Fibroblast of pulmonary artery (primary cell): ENCODE measurements around the gene PTPRQ.
"Not testable (repeated sequence)": the region's sequence is repeated elsewhere in the genome, so short reads cannot be mapped to it uniquely, and the experiment has no call there.

Source experiments
- DNase-seq: peaks from one replicate; pipeline ENCODE4 v3.0.0-alpha.2; 2010; ENCODE audit warnings: low read depth
- H3K4me3 ChIP-seq: replicated peaks from 2 replicates; pipeline ENCODE4 v1.5.1; 2011; ENCODE audit warnings: low read depth, mild to moderate bottlenecking, control low read depth, low read length, moderate library complexity
- TF ChIP-seq, protein P1 (sequence below): IDR thresholded peaks from 2 replicates; pipeline ENCODE4 v1.5.1; 2011; ENCODE audit warnings: mild to moderate bottlenecking, control low read depth, low read length, inconsistent platforms; ENCODE audit errors: missing control alignments

The PTPRQ gene

DNA sequence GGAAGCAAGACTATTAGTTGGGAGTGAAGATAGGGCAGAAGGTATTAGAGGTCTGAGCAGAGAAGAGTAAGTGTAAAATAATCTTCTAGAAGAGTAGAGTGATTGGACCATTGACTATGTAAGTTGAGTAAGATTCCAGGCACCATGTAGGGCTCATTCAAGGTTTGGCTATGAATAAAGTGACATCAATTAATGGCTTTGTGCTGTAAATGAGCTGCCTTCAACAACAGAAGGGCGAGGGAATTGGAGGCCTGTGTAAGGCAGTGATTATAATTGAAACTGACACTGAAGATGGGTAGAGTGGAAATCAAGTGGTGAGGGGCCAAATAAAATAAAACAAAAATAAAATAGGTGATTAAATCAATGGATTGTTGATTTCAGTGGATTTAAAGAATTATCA is 26.4 kb downstream of the PTPRQ start:
- TF ChIP-seq, protein P1, sequence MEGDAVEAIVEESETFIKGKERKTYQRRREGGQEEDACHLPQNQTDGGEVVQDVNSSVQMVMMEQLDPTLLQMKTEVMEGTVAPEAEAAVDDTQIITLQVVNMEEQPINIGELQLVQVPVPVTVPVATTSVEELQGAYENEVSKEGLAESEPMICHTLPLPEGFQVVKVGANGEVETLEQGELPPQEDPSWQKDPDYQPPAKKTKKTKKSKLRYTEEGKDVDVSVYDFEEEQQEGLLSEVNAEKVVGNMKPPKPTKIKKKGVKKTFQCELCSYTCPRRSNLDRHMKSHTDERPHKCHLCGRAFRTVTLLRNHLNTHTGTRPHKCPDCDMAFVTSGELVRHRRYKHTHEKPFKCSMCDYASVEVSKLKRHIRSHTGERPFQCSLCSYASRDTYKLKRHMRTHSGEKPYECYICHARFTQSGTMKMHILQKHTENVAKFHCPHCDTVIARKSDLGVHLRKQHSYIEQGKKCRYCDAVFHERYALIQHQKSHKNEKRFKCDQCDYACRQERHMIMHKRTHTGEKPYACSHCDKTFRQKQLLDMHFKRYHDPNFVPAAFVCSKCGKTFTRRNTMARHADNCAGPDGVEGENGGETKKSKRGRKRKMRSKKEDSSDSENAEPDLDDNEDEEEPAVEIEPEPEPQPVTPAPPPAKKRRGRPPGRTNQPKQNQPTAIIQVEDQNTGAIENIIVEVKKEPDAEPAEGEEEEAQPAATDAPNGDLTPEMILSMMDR, result no peak
- no peak for DNase-seq
- H3K4me3 ChIP-seq, result no peak overlapping the region

DNA sequence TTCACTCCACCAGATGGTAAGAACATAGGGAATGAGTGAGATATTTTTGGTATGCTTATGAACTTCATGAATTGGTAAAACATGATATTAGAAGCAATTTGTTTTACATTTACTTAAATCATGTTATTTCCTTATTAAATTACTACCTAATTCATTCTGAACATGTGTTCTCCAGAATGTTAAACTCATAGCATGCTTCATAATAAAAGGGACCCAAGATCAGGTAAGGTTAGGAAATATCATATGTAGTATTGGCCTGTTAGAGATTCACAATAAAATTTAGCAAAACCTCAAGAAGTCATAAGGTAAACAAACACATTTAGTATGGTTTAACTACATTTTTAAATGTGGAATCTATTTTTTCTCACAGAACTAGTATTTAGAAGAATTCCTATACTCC is 28.2 kb downstream of the PTPRQ start:
- TF ChIP-seq, protein P1, result no peak
- DNase-seq, result no peak
- H3K4me3 ChIP-seq, result no peak overlapping the region

DNA sequence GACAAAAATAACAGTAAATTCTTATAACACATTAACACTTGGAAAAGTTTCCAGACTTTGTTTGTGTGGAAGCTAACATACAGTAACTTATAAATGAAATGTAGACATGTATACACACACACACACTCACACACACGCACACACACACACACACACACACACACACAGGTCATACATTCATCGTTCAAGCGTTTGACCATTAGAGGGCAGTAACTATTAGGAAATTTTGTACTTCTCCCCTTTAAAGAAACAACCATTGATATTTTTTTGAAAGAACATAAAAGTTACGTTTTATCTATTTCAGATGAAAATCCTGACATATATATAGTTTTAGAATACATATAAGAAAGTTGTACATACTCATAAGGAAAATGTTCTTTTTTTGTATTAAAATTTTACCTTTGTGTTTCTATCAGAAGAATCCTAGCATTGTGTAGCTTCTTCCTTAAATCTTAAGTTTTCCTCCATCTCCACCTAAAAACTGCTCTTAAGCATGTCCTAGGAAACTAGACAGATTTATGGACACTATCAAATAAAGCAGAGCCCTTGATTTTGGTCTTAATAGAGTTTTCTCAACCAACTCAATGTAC is 29.0 kb downstream of the PTPRQ start:
- no peak overlapping the region for H3K4me3 ChIP-seq
- TF ChIP-seq, protein P1, result peak; percentile 61
- peak; percentile 83 for DNase-seq

DNA sequence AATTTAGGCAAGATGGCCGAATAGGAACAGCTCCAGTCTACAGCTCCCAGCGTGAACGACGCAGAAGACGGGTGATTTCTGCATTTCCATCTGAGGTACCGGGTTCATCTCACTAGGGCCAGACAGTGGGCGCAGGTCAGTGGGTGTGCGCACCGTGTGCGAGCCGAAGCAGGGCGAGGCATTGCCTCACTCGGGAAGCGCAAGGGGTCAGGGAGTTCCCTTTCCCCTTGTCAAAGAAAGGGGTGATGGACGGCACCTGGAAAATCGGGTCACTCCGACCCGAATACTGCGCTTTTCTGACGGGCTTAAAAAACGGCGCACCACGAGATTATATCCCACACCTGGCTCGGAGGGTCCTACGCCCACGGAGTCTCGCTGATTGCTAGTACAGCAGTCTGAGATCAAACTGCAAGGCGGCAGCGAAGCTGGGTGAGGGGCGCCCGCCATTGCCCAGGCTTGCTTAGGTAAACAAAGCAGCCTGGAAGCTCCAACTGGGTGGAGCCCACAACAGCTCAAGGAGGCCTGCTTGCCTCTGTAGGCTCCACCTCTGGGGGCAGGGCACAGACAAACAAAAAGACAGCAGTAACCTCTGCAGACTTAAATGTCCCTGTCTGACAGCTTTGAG is 33.6 kb downstream of the PTPRQ start:
- not testable (repeated sequence) for H3K4me3 ChIP-seq

DNA sequence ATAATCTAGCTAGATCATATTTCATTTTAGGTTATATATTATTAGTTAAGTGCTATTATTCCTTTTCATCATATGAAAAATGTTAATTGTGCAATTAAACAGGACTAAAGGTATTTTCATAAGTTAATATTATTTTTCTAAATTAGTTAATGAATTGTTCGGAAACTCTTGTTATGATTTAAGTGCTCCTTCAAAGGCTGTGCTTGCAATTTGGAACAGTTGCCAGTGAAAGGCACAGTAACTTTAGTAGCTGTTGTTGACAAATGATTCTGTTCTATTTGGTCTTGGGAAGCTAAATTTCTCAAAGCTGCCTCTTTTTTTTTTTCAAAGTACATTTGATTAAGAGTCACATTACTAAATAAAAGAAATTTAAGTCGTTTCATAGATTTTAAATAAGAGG is 40.7 kb downstream of the PTPRQ start:
- no peak overlapping the region for H3K4me3 ChIP-seq
- TF ChIP-seq, protein P1, result no peak
- DNase-seq, result no peak

More for the DNA sequence above, 33.6 kb downstream of the PTPRQ start:
- DNase-seq, result not testable (repeated sequence)

DNA sequence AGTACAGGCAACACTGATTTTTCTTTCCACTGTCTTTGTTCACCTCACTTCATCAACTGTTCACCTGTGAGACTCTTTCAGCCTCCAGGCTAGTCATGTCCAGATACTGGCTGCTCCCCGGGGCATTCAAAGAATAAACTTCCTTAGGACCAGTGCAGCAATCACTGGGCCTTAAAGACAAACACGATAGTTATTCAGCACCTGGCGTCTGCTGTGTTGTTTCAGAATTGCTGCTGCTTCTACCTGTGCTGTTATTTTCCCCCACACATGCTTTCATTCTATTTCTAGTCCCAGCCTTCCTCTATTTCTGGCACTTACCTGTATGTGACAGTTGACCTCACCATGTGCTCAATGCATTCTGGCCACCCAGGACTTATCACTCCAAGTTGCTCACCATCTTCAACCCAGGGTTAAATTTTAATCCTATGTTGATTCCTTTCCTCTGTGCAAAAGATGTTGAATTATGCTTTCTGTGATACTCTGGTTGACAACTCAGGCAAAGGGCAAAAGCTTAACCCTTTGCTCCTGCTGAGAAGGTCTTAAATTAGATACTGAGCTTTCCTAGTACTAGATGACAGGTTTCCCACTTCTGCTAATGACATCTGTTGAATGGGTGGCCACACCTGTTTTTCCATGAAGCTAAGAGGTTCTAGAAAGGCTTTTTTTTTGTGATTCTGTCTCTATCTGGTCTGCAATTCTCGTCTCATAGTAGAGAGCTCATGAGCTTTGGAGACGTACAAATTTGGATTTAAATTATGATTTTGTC is 41.4 kb downstream of the PTPRQ start:
- TF ChIP-seq, protein P1, result no peak
- DNase-seq, result no peak
- H3K4me3 ChIP-seq, result no peak overlapping the region

DNA sequence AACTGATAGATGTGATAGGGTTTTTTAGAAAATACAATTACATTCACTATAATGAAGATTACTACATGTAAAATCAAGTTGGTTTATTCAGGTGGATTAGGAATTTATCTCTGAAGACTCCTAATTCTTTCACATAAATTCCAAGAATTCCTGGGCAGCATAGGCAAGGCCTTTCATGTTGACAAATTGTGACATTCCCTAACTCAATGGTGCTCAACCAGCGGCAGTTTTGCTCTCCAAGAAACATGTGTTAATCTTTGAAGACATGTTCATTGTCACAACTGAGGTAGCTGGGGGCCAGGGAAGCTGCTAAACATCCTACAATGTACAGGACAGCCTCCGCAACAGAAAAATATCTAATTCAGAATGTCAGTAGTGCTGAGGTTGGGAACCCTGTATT is 46.3 kb downstream of the PTPRQ start:
- H3K4me3 ChIP-seq, result no peak overlapping the region
- no peak for DNase-seq
- TF ChIP-seq, protein P1, result no peak
